Neural progenitor cell (in vitro differentiated cells): Measurements from ENCODE around the gene IZUMO3. TPM values are rescaled to one million over a fixed set of nuclear protein-coding genes. Genes with fewer than 3 reads are reported as not detected.

Source experiments
- DNase-seq: peaks from one replicate; pipeline ENCODE4 v3.0.0-alpha.2; 2016; ENCODE audit warnings: low spot score
- H2AFZ ChIP-seq: fragments of 200-600 bp; sonication (generic); replicated peaks from 2 replicates; pipeline ENCODE4 v1.6.1; 2016; ENCODE audit warnings: antibody characterized with exemption
- H3F3A ChIP-seq: fragments of 200-600 bp; sonication (generic); 2 replicates; pipeline ENCODE4 v1.6.1; 2016; ENCODE audit warnings: antibody characterized with exemption, low read depth
- H3K27ac ChIP-seq: fragments of 200-600 bp; sonication (generic); 2 replicates; pipeline ENCODE4 v1.5.1; 2016; ENCODE audit warnings: mild to moderate bottlenecking
- H3K27me3 ChIP-seq: fragments of 200-600 bp; sonication (generic); 2 replicates; pipeline ENCODE4 v1.6.1; 2016; ENCODE audit warnings: mild to moderate bottlenecking, moderate library complexity
- H3K36me3 ChIP-seq: fragments of 200-600 bp; sonication (generic); 2 replicates; pipeline ENCODE4 v1.5.1; 2016
- H3K4me1 ChIP-seq: fragments of 200-600 bp; sonication (generic); 2 replicates; pipeline ENCODE4 v1.6.1; 2016; ENCODE audit warnings: mixed run types
- H3K4me2 ChIP-seq: fragments of 200-600 bp; sonication (generic); 2 replicates; pipeline ENCODE4 v1.6.1; 2016
- H3K4me3 ChIP-seq: fragments of 200-600 bp; sonication (generic); 2 replicates; pipeline ENCODE4 v1.5.1; 2016
- H3K79me2 ChIP-seq: fragments of 200-600 bp; sonication (generic); 2 replicates; pipeline ENCODE4 v1.6.1; 2016; ENCODE audit warnings: low read depth
- H3K9ac ChIP-seq: fragments of 200-600 bp; sonication (generic); 2 replicates; pipeline ENCODE4 v1.6.1; 2016
- H3K9me3 ChIP-seq: fragments of 200-600 bp; sonication (generic); 2 replicates; pipeline ENCODE4 v1.5.1; 2016; ENCODE audit warnings: low read depth
- H4K20me1 ChIP-seq: fragments of 200-600 bp; sonication (generic); 2 replicates; pipeline ENCODE4 v1.6.1; 2016; ENCODE audit warnings: low read depth
- H3K27ac Mint-ChIP-seq: 3 replicates; pipeline ENCODE4 v1.8.0; 2021; ENCODE audit warnings: mixed read lengths
- H3K27me3 Mint-ChIP-seq: 2 replicates; pipeline ENCODE4 v1.8.0; 2022; ENCODE audit warnings: low read depth, mild to moderate bottlenecking, inconsistent platforms, moderate library complexity, mixed read lengths; ENCODE audit not compliant: insufficient read depth
- H3K36me3 Mint-ChIP-seq: 3 replicates; pipeline ENCODE4 v1.8.0; 2021; ENCODE audit warnings: mixed read lengths
- H3K4me1 Mint-ChIP-seq: 3 replicates; pipeline ENCODE4 v1.8.0; 2021; ENCODE audit warnings: mixed read lengths
- H3K4me3 Mint-ChIP-seq: 3 replicates; pipeline ENCODE4 v1.8.0; 2021; ENCODE audit warnings: mild to moderate bottlenecking, moderate library complexity, mixed read lengths
- H3K9me3 Mint-ChIP-seq: 3 replicates; pipeline ENCODE4 v1.8.0; 2020; ENCODE audit warnings: mixed read lengths
- CTCF ChIP-seq: fragments of 200-600 bp; sonication (generic); IDR thresholded peaks from 2 replicates; pipeline ENCODE4 v1.5.1; 2017; ENCODE audit warnings: antibody characterized with exemption, mild to moderate bottlenecking
- EZH2 ChIP-seq: fragments of 200-600 bp; sonication (generic); IDR thresholded peaks from 2 replicates; pipeline ENCODE4 v1.6.1; 2017; ENCODE audit warnings: antibody characterized with exemption, mild to moderate bottlenecking, moderate library complexity
- EZH2phosphoT487 ChIP-seq: fragments of 200-600 bp; sonication (generic); IDR thresholded peaks from 2 replicates; pipeline ENCODE4 v1.6.1; 2017; ENCODE audit warnings: antibody characterized with exemption
- total RNA-seq: library from RNA; depleted of rRNA; stranded (reverse); fragments of >200 nt; gene quantifications from 2 replicates; pipeline ENCODE4 v1.2.3, GENCODE V29; 2015; ENCODE audit warnings: low replicate concordance

Gene IZUMO3
- not detected in 2 replicates for total RNA-seq

- no peaks in the 10 kb centered on the region for H4K20me1 ChIP-seq
- TF ChIP-seq CTCF, result no peak
- no peak for TF ChIP-seq EZH2phosphoT487
- no peak for TF ChIP-seq EZH2
- H3K27ac Mint-ChIP-seq, result no peak within 1 kb of the TSS
These were observed at the start of gene IZUMO3 for GRCh38 chr9:24545847-24546522. TSS of gene IZUMO3 (minus strand) at chr9:24545897. CDS start at chr9:24545649, 248 bp downstream.

GRCh38 chr9:24594234-24594850 lies 48.6 kb upstream of the IZUMO3 start:
- no peak for DNase-seq
- Histone ChIP-seq H3K79me2 (no peaks in the 10 kb centered on the region), H3K27me3 (no peaks in the 10 kb centered on the region), H3K27ac (no peak overlapping the region), H2AFZ (no peak overlapping the region), H4K20me1 (no peaks in the 10 kb centered on the region), H3K4me2 (no peak overlapping the region), H3K4me3 (no peak overlapping the region), H3K9ac (no peak overlapping the region), H3K9me3 (no peaks in the 10 kb centered on the region), H3K4me1 (peaks cover 2% of the 10 kb centered on the region), H3K36me3 (no peaks in the 10 kb centered on the region), H3F3A (no peaks in the 10 kb centered on the region)
- TF ChIP-seq EZH2phosphoT487 (no peak), EZH2 (no peak), CTCF (no peak)
- no peak overlapping the region for H3K4me3 Mint-ChIP-seq
- no peaks in the 10 kb centered on the region for H3K9me3 Mint-ChIP-seq
- no peaks in the 10 kb centered on the region for H3K27me3 Mint-ChIP-seq
- H3K36me3 Mint-ChIP-seq, result no peaks in the 10 kb centered on the region
- H3K27ac Mint-ChIP-seq, result no peak overlapping the region
- H3K4me1 Mint-ChIP-seq, result peaks cover 6% of the 10 kb centered on the region

More at GRCh38 chr9:24545847-24546522, at the start of gene IZUMO3:
- no peak within 1 kb of the TSS for H3K4me2 ChIP-seq
- no peak within 1 kb of the TSS for H3K4me3 ChIP-seq
- H3K9me3 ChIP-seq, result no peaks in the 10 kb centered on the region
- Mint-ChIP-seq H3K9me3 (peaks cover 2% of the 10 kb centered on the region), H3K27me3 (no peaks in the 10 kb centered on the region), H3K4me3 (no peak within 1 kb of the TSS), H3K36me3 (no peaks in the 10 kb centered on the region), H3K4me1 (peaks cover 11% of the 10 kb centered on the region)
- no peaks in the 10 kb centered on the region for H3K27me3 ChIP-seq
- no peak for DNase-seq
- no peaks in the 10 kb centered on the region for H3F3A ChIP-seq
- no peaks in the 10 kb centered on the region for H3K4me1 ChIP-seq
- no peak within 1 kb of the TSS for H3K27ac ChIP-seq
- H3K79me2 ChIP-seq, result no peaks in the 10 kb centered on the region
- no peak within 1 kb of the TSS for H3K9ac ChIP-seq
- no peak within 1 kb of the TSS for H2AFZ ChIP-seq
- no peaks in the 10 kb centered on the region for H3K36me3 ChIP-seq

- Histone ChIP-seq H3K4me2 (no peak overlapping the region), H3K4me1 (no peaks in the 10 kb centered on the region), H3K79me2 (no peaks in the 10 kb centered on the region), H3K27ac (no peak overlapping the region), H3K36me3 (no peaks in the 10 kb centered on the region), H3K9ac (no peak overlapping the region), H3K9me3 (no peaks in the 10 kb centered on the region), H3K27me3 (no peaks in the 10 kb centered on the region), H3F3A (no peaks in the 10 kb centered on the region), H3K4me3 (no peak overlapping the region), H2AFZ (no peak overlapping the region), H4K20me1 (no peaks in the 10 kb centered on the region)
- no peak overlapping the region for H3K4me3 Mint-ChIP-seq
- no peaks in the 10 kb centered on the region for H3K36me3 Mint-ChIP-seq
- no peaks in the 10 kb centered on the region for H3K4me1 Mint-ChIP-seq
- DNase-seq, result no peak
- no peaks in the 10 kb centered on the region for H3K27me3 Mint-ChIP-seq
- H3K27ac Mint-ChIP-seq, result no peak overlapping the region
- H3K9me3 Mint-ChIP-seq, result peaks cover 4% of the 10 kb centered on the region
- TF ChIP-seq EZH2 (no peak), EZH2phosphoT487 (no peak), CTCF (no peak)
These were observed 44.7 kb upstream of the IZUMO3 start for GRCh38 chr9:24590432-24590831.
